ENCODE results near the gene RAB11FIP4.
A peak's percentile ranks its signal among the peaks of the same experiment; 100 is the strongest.
"Not testable (repeated sequence)": the region's sequence is repeated elsewhere in the genome, so short reads cannot be mapped to it uniquely, and the experiment has no call there.

RAB11FIP4 gene

GRCh38 chr17:31391496-31391949 lies at the start of gene RAB11FIP4:
Gene RAB11FIP4, plus strand, starts transcription at chr17:31391675. Its CDS starts 178 bp downstream, at chr17:31391853.
- no peaks in the 10 kb centered on the region for H3K36me3 ChIP-seq (ENCODE audit: control insufficient read depth in 2 of 2, insufficient read depth in 2 of 2, low read length in 2 of 2)
- no peak within 1 kb of the TSS for H3K9ac ChIP-seq (ENCODE audit: low read length in 2 of 2)
- peaks cover 49 to 53% of the 10 kb centered on the region in 2 donors for H3K27me3 ChIP-seq (ENCODE audit: control insufficient read depth in 1 of 2, insufficient read depth in 2 of 2, low read length in 2 of 2)
- no peaks in the 10 kb centered on the region for H3K9me3 ChIP-seq (ENCODE audit: control insufficient read depth in 2 of 2, low read length in 2 of 2)
- H3K4me3 ChIP-seq (ENCODE audit: low read length in 2 of 2) = peak within 1 kb of the TSS; percentile 40 to 55
- peaks cover 9% of the 10 kb centered on the region for H3K4me1 ChIP-seq (ENCODE audit: control insufficient read depth, insufficient read depth, low read length)
- no peak within 1 kb of the TSS for H3K27ac ChIP-seq (ENCODE audit: low read length)

GRCh38 chr17:31345191-31345747 lies 46.2 kb upstream of the RAB11FIP4 start:
- H3K36me3 ChIP-seq (ENCODE audit: control insufficient read depth in 2 of 2, insufficient read depth in 2 of 2, low read length in 2 of 2) = peaks cover 9 to 20% of the 10 kb centered on the region in 2 donors
- not testable (repeated sequence) for H3K9ac ChIP-seq (ENCODE audit: low read length in 2 of 2); H3K27me3 ChIP-seq (ENCODE audit: control insufficient read depth in 1 of 2, insufficient read depth in 2 of 2, low read length in 2 of 2); H3K9me3 ChIP-seq (ENCODE audit: control insufficient read depth in 2 of 2, low read length in 2 of 2); H3K27ac ChIP-seq (ENCODE audit: low read length); H3K4me3 ChIP-seq (ENCODE audit: low read length in 2 of 2); H3K4me1 ChIP-seq (ENCODE audit: control insufficient read depth, insufficient read depth, low read length)

GRCh38 chr17:31349454-31349853 lies 42.0 kb upstream of the RAB11FIP4 start:
- H3K27ac ChIP-seq (ENCODE audit: low read length) = no peak overlapping the region

GRCh38 chr17:31355935-31356334 lies 35.5 kb upstream of the RAB11FIP4 start:
- H3K36me3 ChIP-seq (ENCODE audit: control insufficient read depth in 2 of 2, insufficient read depth in 2 of 2, low read length in 2 of 2) = peaks cover 15 to 20% of the 10 kb centered on the region in 2 donors
- no peaks in the 10 kb centered on the region for H3K9me3 ChIP-seq (ENCODE audit: control insufficient read depth in 2 of 2, low read length in 2 of 2)
- H3K4me3 ChIP-seq (ENCODE audit: low read length in 2 of 2) = no peak overlapping the region
- no peaks in the 10 kb centered on the region for H3K4me1 ChIP-seq (ENCODE audit: control insufficient read depth, insufficient read depth, low read length)
- no peaks in the 10 kb centered on the region for H3K27me3 ChIP-seq (ENCODE audit: control insufficient read depth in 1 of 2, insufficient read depth in 2 of 2, low read length in 2 of 2)
- no peak overlapping the region for H3K27ac ChIP-seq (ENCODE audit: low read length)
- no peak overlapping the region for H3K9ac ChIP-seq (ENCODE audit: low read length in 2 of 2)

More at GRCh38 chr17:31349454-31349853, 42.0 kb upstream of the RAB11FIP4 start:
- no peaks in the 10 kb centered on the region for H3K4me1 ChIP-seq (ENCODE audit: control insufficient read depth, insufficient read depth, low read length)
- no peak overlapping the region for H3K4me3 ChIP-seq (ENCODE audit: low read length in 2 of 2)
- no peaks in the 10 kb centered on the region for H3K9me3 ChIP-seq (ENCODE audit: control insufficient read depth in 2 of 2, low read length in 2 of 2)
- H3K9ac ChIP-seq (ENCODE audit: low read length in 2 of 2) = no peak overlapping the region
- H3K27me3 ChIP-seq (ENCODE audit: control insufficient read depth in 1 of 2, insufficient read depth in 2 of 2, low read length in 2 of 2) = no peaks in the 10 kb centered on the region
- peaks cover 10 to 14% of the 10 kb centered on the region in 2 donors for H3K36me3 ChIP-seq (ENCODE audit: control insufficient read depth in 2 of 2, insufficient read depth in 2 of 2, low read length in 2 of 2)

- Histone ChIP-seq H3K36me3 (ENCODE audit: control insufficient read depth in 2 of 2, insufficient read depth in 2 of 2, low read length in 2 of 2) (peaks cover 13 to 20% of the 10 kb centered on the region in 2 donors), H3K4me1 (ENCODE audit: control insufficient read depth, insufficient read depth, low read length) (no peaks in the 10 kb centered on the region), H3K9me3 (ENCODE audit: control insufficient read depth in 2 of 2, low read length in 2 of 2) (no peaks in the 10 kb centered on the region), H3K27me3 (ENCODE audit: control insufficient read depth in 1 of 2, insufficient read depth in 2 of 2, low read length in 2 of 2) (no peaks in the 10 kb centered on the region), H3K9ac (ENCODE audit: low read length in 2 of 2) (no peak overlapping the region), H3K27ac (ENCODE audit: low read length) (no peak overlapping the region), H3K4me3 (ENCODE audit: low read length in 2 of 2) (no peak overlapping the region)
These were observed 34.4 kb upstream of the RAB11FIP4 start for GRCh38 chr17:31357091-31357490.

- peaks cover 12 to 24% of the 10 kb centered on the region in 2 donors for H3K36me3 ChIP-seq (ENCODE audit: control insufficient read depth in 2 of 2, insufficient read depth in 2 of 2, low read length in 2 of 2)
- H3K4me1 ChIP-seq (ENCODE audit: control insufficient read depth, insufficient read depth, low read length) = no peaks in the 10 kb centered on the region
- no peaks in the 10 kb centered on the region for H3K9me3 ChIP-seq (ENCODE audit: control insufficient read depth in 2 of 2, low read length in 2 of 2)
- no peak overlapping the region for H3K4me3 ChIP-seq (ENCODE audit: low read length in 2 of 2)
- no peak overlapping the region for H3K9ac ChIP-seq (ENCODE audit: low read length in 2 of 2)
- no peaks in the 10 kb centered on the region for H3K27me3 ChIP-seq (ENCODE audit: control insufficient read depth in 1 of 2, insufficient read depth in 2 of 2, low read length in 2 of 2)
- H3K27ac ChIP-seq (ENCODE audit: low read length) = no peak overlapping the region
These were observed 33.6 kb upstream of the RAB11FIP4 start for GRCh38 chr17:31357839-31358394.

GRCh38 chr17:31364012-31364411 lies 27.5 kb upstream of the RAB11FIP4 start:
- H3K4me1 ChIP-seq (ENCODE audit: control insufficient read depth, insufficient read depth, low read length) = no peaks in the 10 kb centered on the region
- H3K4me3 ChIP-seq (ENCODE audit: low read length in 2 of 2) = no peak overlapping the region
- H3K27ac ChIP-seq (ENCODE audit: low read length) = no peak overlapping the region
- H3K36me3 ChIP-seq (ENCODE audit: control insufficient read depth in 2 of 2, insufficient read depth in 2 of 2, low read length in 2 of 2) = peaks cover 6 to 7% of the 10 kb centered on the region in 2 donors
- H3K9me3 ChIP-seq (ENCODE audit: control insufficient read depth in 2 of 2, low read length in 2 of 2) = no peaks in the 10 kb centered on the region
- H3K9ac ChIP-seq (ENCODE audit: low read length in 2 of 2) = no peak overlapping the region
- H3K27me3 ChIP-seq (ENCODE audit: control insufficient read depth in 1 of 2, insufficient read depth in 2 of 2, low read length in 2 of 2) = no peaks in the 10 kb centered on the region

GRCh38 chr17:31366088-31366487 lies 25.4 kb upstream of the RAB11FIP4 start:
- Histone ChIP-seq H3K4me1 (ENCODE audit: control insufficient read depth, insufficient read depth, low read length) (no peaks in the 10 kb centered on the region), H3K4me3 (ENCODE audit: low read length in 2 of 2) (no peak overlapping the region), H3K36me3 (ENCODE audit: control insufficient read depth in 2 of 2, insufficient read depth in 2 of 2, low read length in 2 of 2) (peaks cover 3 to 4% of the 10 kb centered on the region in 2 donors), H3K9ac (ENCODE audit: low read length in 2 of 2) (no peak overlapping the region), H3K27ac (ENCODE audit: low read length) (no peak overlapping the region), H3K27me3 (ENCODE audit: control insufficient read depth in 1 of 2, insufficient read depth in 2 of 2, low read length in 2 of 2) (no peaks in the 10 kb centered on the region), H3K9me3 (ENCODE audit: control insufficient read depth in 2 of 2, low read length in 2 of 2) (no peaks in the 10 kb centered on the region)

GRCh38 chr17:31369266-31369665 lies 22.2 kb upstream of the RAB11FIP4 start:
- H3K4me3 ChIP-seq (ENCODE audit: low read length in 2 of 2) = no peak overlapping the region
- no peak overlapping the region for H3K9ac ChIP-seq (ENCODE audit: low read length in 2 of 2)
- no peak overlapping the region for H3K27ac ChIP-seq (ENCODE audit: low read length)
- H3K9me3 ChIP-seq (ENCODE audit: control insufficient read depth in 2 of 2, low read length in 2 of 2) = no peaks in the 10 kb centered on the region
- no peaks in the 10 kb centered on the region for H3K27me3 ChIP-seq (ENCODE audit: control insufficient read depth in 1 of 2, insufficient read depth in 2 of 2, low read length in 2 of 2)
- peaks cover 3 to 4% of the 10 kb centered on the region in 2 donors for H3K36me3 ChIP-seq (ENCODE audit: control insufficient read depth in 2 of 2, insufficient read depth in 2 of 2, low read length in 2 of 2)
- no peaks in the 10 kb centered on the region for H3K4me1 ChIP-seq (ENCODE audit: control insufficient read depth, insufficient read depth, low read length)

GRCh38 chr17:31371511-31372097 lies 19.9 kb upstream of the RAB11FIP4 start:
- H3K9me3 ChIP-seq (ENCODE audit: control insufficient read depth in 2 of 2, low read length in 2 of 2) = no peaks in the 10 kb centered on the region
- no peak overlapping the region for H3K4me3 ChIP-seq (ENCODE audit: low read length in 2 of 2)
- H3K27ac ChIP-seq (ENCODE audit: low read length) = no peak overlapping the region
- H3K27me3 ChIP-seq (ENCODE audit: control insufficient read depth in 1 of 2, insufficient read depth in 2 of 2, low read length in 2 of 2) = no peaks in the 10 kb centered on the region
- H3K9ac ChIP-seq (ENCODE audit: low read length in 2 of 2) = no peak overlapping the region
- H3K36me3 ChIP-seq (ENCODE audit: control insufficient read depth in 2 of 2, insufficient read depth in 2 of 2, low read length in 2 of 2) = peaks cover 3 to 4% of the 10 kb centered on the region in 2 donors
- no peaks in the 10 kb centered on the region for H3K4me1 ChIP-seq (ENCODE audit: control insufficient read depth, insufficient read depth, low read length)
